ENCODE results near the gene WDR75.

The WDR75 gene

DNA sequence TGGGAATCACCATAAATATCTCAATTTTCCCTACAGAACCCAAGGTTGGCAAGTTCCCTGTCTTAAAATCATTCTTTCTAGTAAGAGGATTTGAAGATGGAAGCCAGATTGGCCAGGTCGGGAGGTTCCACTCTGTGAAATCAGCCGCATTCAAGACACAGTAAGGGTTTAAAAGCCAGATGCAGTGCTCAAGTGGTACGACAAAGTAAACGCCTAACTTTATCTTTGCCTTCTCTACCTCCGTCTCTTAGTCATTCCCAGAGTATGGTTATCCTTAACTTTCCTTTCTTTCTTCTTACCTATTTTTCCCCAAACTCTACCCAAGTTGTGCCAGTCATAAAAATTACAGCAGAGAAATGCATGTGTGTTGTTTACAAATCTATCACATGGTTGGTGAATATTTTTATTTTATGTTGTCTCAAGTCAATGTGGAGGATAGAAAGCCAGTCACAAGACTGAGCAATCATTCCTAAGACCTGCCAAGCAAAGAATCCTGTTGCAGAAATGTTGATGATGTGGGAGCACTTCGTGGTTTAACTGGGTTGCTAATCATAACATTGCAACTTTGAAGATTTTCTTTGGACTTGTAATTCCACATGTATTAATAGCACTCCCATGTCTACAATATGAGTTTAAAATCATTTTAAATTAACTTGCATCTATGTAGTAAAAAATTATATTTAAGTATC is 76.7 kb downstream of the WDR75 start:
- no peak for TF ChIP-seq GATA1 (IDR thresholded peaks at IDR 0.05; ENCODE audit: low read depth, low read length)
- no peak for DNase-seq

DNA sequence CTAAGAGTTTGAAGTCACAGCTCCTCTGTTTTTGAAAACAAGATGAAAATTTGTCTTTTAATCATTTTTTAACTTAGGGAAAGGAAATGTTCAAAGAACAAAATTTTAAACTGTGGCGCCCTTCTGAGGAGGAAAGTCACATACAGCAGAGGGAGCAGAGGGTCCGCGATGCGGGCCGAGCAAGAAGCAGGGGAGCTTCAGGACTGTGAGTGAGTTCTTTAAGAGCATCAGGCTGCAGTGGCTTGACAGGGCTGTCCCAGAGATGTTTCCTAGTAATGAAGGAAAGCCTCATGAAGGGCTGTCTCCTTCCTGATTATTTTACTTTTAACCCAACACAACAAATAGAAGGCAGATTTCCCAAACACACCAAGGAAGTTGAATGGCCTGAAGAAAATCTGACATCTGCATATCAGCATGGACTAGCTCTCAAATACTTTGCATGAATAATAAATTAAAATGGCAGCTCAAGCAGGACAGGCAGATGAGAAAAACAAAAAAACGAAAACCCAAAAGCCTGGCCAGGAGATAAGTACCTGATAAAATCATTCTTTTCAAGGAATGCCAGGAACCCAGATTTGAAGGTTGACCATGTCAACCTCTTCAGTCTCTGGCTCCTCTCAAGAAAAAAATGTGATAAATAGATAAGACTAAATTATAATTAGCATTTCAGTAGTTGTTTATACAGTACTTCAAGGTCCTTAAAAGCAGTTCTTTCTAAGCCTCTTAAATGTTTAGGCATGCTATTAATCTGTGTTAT is 78.5 kb downstream of the WDR75 start:
- TF ChIP-seq POLR2A (IDR thresholded peaks at IDR 0.05; ENCODE audit: low read length): no peak
- no peak for TF ChIP-seq GATA1 (IDR thresholded peaks at IDR 0.05; ENCODE audit: low read depth, low read length)
- no peak for DNase-seq

- DNase-seq: peak; percentile 14 to 55
- TF ChIP-seq GATA1 (IDR thresholded peaks at IDR 0.05; ENCODE audit: low read depth, low read length) (no peak), POLR2A (IDR thresholded peaks at IDR 0.05; ENCODE audit: low read length) (no peak)
These were observed 80.6 kb downstream of the WDR75 start for GRCh38 chr2:189521699-189522434.

DNA sequence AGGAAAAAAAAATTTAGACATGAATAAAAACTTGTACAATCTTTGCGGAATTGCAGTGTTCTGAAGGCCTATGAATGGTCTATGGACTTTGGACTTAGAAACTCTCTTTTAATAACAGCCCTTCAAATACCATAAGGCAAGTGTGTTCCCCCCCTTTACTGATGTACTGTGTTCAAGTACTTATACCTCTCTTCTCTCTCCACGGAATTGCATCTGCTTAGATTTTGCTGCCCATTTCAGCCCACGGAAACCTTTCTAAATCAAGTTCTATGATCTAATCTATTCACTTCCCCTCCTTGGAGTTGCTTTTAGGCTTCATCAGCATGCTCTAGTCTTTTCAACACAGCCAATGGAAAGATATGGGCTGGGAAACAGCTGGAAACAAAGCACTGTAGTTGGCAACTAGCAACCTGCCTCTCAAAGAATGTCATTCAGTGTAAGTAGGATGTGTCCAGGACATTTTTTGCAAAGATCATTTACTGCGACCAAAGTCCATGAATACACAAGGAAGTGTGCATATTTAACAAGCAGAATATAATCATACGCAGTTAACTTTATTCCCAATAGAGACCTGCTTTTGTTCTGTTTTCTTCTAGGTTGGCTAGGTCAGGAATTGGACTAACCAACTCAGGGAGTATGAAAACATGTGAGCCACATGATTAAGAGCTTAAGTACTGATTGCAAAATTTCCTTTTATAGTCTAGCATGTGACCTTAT is 81.3 kb downstream of the WDR75 start:
- no peak for TF ChIP-seq GATA1 (IDR thresholded peaks at IDR 0.05; ENCODE audit: low read depth, low read length)
- no peak for TF ChIP-seq POLR2A (IDR thresholded peaks at IDR 0.05; ENCODE audit: low read length)
- DNase-seq: no peak

GRCh38 chr2:189524746-189525145 is 83.5 kb downstream of the WDR75 start:
- DNase-seq: no peak
- TF ChIP-seq POLR2A (IDR thresholded peaks at IDR 0.05; ENCODE audit: low read length): no peak
- TF ChIP-seq GATA1 (IDR thresholded peaks at IDR 0.05; ENCODE audit: low read depth, low read length): no peak

Measured in erythroblast (primary cell).